Breast epithelium (tissue), 3 donors: ENCODE measurements around the gene CD44.

ENCODE experiments used
- CTCF ChIP-seq, 3 donors: fragments of 450-650 bp; IDR thresholded peaks; one replicate each; pipeline ENCODE4 v1.5.1; 2016 to 2017; ENCODE audit warnings: antibody characterized with exemption in 3 of 3, mild to moderate bottlenecking in 3 of 3, moderate library complexity in 3 of 3
- POLR2A ChIP-seq: fragments of 450-650 bp; IDR thresholded peaks from one replicate; pipeline ENCODE4 v1.6.1; 2016; ENCODE audit warnings: antibody characterized with exemption, mild to moderate bottlenecking, moderate library complexity

DNA sequence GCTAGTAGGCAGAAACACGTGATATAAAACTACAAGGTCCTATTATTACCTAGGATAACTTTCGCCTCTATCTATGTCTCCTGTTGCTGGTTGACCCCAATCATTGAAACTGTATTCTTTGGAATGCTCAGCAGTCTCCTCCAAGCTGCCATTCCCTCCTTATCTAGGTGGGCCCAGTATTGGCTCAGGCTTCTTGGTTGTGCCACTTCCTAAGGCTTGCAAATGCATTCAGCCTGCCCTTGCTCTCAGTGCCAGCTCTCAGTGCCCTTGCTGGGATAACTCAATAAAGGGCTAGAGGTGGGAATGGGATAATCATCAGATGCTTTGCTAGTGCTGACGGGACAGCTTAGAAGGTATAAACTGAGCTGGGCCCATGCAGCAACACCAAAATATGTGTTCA is 13.6 kb downstream of the CD44 start:
- no peak for TF ChIP-seq CTCF (IDR thresholded peaks at IDR 0.05)
- TF ChIP-seq POLR2A = no peak
